Measurements from ENCODE around the gene RTEL1. TPM values are rescaled to one million over a fixed set of nuclear protein-coding genes. Genes with fewer than 3 reads are reported as not detected.

RTEL1 gene
- total RNA-seq, 3 donors from 2014 or later (not counting 1 experiment from before 2014, with no cell fraction given), result 36.3 to 52.0 (median 40.4) TPM

DNA sequence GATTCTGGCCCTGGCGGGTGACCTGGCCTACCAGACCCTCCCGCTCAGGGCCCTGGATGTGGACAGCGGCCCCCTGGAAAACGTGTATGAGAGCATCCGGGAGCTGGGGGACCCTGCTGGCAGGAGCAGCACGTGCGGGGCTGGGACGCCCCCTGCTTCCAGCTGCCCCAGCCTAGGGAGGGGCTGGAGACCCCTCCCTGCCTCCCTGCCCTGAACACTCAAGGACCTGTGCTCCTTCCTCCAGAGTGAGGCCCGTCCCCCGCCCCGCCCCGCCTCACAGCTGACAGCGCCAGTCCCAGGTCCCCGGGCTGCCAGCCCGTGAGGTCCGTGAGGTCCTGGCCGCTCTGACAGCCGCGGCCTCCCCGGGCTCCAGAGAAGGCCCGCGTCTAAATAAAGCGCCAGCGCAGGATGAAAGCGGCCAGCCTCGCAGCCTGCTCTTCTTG lies 80.6 kb downstream of the RTEL1 start:
- Histone ChIP-seq H3K4me1 (ENCODE audit: control insufficient read depth, insufficient read depth, low read length) (peaks cover 61% of the 10 kb centered on the region), H3K27me3 (ENCODE audit: control insufficient read depth, insufficient read depth, low read length) (no peaks in the 10 kb centered on the region), H3K27ac (ENCODE audit: low read length) (peak overlapping the region; percentile 36), H3K4me3 (ENCODE audit: low read length) (peak overlapping the region; percentile 62), H3K36me3 (ENCODE audit: control insufficient read depth, insufficient read depth, low read length) (peaks cover 29% of the 10 kb centered on the region), H3K9me3 (ENCODE audit: control insufficient read depth, insufficient read depth, low read length) (no peaks in the 10 kb centered on the region)
- Mint-ChIP-seq H3K27me3 (ENCODE audit: low read depth in 2 of 2) (no peaks in the 10 kb centered on the region), H3K4me1 (peaks cover 18 to 42% of the 10 kb centered on the region in 2 donors), H3K4me3 (peak overlapping the region; percentile 89), H3K36me3 (no peaks in the 10 kb centered on the region), H3K9me3 (no peaks in the 10 kb centered on the region), H3K27ac (peak overlapping the region in 1 of 2 donors; percentile 40)
- intact Hi-C loops (cut with micrococcal nuclease), result loop anchor here (10.0 kb wide), 1 partner anchor 104 kb away; no protein-coding TSS in a partner anchor
- DNase-seq (peak in 1 of 2 donors; percentile 67), ATAC-seq (no peak)
- WGBS (ENCODE audit: insufficient coverage), result 41% methylated on average over 26 of the region's 26 CpGs
- TF ChIP-seq, protein P1, sequence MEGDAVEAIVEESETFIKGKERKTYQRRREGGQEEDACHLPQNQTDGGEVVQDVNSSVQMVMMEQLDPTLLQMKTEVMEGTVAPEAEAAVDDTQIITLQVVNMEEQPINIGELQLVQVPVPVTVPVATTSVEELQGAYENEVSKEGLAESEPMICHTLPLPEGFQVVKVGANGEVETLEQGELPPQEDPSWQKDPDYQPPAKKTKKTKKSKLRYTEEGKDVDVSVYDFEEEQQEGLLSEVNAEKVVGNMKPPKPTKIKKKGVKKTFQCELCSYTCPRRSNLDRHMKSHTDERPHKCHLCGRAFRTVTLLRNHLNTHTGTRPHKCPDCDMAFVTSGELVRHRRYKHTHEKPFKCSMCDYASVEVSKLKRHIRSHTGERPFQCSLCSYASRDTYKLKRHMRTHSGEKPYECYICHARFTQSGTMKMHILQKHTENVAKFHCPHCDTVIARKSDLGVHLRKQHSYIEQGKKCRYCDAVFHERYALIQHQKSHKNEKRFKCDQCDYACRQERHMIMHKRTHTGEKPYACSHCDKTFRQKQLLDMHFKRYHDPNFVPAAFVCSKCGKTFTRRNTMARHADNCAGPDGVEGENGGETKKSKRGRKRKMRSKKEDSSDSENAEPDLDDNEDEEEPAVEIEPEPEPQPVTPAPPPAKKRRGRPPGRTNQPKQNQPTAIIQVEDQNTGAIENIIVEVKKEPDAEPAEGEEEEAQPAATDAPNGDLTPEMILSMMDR (IDR thresholded peaks at IDR 0.05), result no peak

DNA sequence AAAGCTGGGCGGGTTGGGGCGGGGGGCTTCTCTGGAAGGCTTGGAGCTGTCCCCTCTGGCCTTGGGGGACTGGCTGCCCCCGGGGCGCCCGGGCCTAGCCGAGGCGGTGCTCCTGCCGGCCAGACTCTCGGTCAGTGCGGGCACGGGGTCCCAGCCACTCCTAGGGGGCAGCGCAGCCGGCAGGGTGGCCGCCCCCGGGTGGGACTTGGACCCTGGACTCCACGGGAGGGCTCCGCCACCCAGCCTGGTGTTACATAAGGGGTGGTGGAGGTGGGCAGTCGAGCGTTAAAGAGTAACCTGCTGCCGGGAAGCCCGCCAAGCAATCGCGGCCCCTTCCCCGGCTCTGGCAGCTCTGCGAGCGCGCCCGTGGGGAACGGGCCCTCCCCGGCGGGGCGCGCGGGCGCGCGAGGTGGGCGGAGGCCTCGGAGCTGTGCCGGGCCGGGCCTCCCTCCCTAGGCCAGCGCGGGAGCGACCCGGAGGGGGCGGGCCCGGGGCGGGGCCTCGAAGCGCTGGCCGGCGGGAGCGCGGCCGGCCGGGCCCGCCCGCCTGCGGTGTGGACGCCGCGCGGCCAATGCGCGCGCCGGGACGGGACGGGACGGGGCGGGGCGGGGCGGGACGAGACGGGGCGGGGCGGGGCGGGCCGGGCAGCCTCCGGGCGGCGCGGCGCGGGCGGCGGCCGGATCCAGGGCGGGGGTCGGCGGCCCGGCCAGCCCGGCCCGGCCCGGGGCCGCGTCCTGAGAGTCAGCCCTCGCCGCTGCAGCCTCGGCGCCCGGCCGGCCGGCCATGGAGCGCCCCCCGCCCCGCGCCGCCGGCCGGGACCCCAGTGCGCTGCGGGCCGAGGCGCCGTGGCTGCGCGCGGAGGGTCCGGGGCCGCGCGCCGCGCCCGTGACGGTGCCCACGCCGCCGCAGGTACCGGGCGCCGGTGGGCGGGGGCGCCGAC lies 81.3 kb downstream of the RTEL1 start, which contains the start of gene SLC2A4RG:
TSS of gene SLC2A4RG (plus strand) at position 647 of the 940 bp plus-strand sequence. CDS start at position 784, 137 bp downstream.
- Mint-ChIP-seq H3K4me3 (peak within 1 kb of the TSS; percentile 89), H3K9me3 (no peaks in the 10 kb centered on the region), H3K4me1 (peaks cover 14 to 37% of the 10 kb centered on the region in 2 donors), H3K27me3 (ENCODE audit: low read depth in 2 of 2) (no peaks in the 10 kb centered on the region), H3K36me3 (no peaks in the 10 kb centered on the region), H3K27ac (peak within 1 kb of the TSS in 1 of 2 donors; percentile 40)
- peak; percentile 33 to 66 (median 58) for ATAC-seq
- peak; percentile 53 to 86 for DNase-seq
- H3K4me1 ChIP-seq (ENCODE audit: control insufficient read depth, insufficient read depth, low read length), result peaks cover 61% of the 10 kb centered on the region
- peak within 1 kb of the TSS; percentile 62 for H3K4me3 ChIP-seq (ENCODE audit: low read length)
- peaks cover 24% of the 10 kb centered on the region for H3K36me3 ChIP-seq (ENCODE audit: control insufficient read depth, insufficient read depth, low read length)
- WGBS (ENCODE audit: insufficient coverage), result 2% methylated on average over 136 of the region's 136 CpGs
- peak within 1 kb of the TSS; percentile 36 for H3K27ac ChIP-seq (ENCODE audit: low read length)
- H3K9me3 ChIP-seq (ENCODE audit: control insufficient read depth, insufficient read depth, low read length), result no peaks in the 10 kb centered on the region
- TF ChIP-seq, protein P1 (IDR thresholded peaks at IDR 0.05), result no peak
- intact Hi-C loops (cut with micrococcal nuclease), result loop anchor here (5.0 to 10.0 kb wide), 2 partner anchors 32 to 105 kb away; partner anchors contain the start of genes ARFRP1 and ZGPAT
- no peaks in the 10 kb centered on the region for H3K27me3 ChIP-seq (ENCODE audit: control insufficient read depth, insufficient read depth, low read length)

DNA sequence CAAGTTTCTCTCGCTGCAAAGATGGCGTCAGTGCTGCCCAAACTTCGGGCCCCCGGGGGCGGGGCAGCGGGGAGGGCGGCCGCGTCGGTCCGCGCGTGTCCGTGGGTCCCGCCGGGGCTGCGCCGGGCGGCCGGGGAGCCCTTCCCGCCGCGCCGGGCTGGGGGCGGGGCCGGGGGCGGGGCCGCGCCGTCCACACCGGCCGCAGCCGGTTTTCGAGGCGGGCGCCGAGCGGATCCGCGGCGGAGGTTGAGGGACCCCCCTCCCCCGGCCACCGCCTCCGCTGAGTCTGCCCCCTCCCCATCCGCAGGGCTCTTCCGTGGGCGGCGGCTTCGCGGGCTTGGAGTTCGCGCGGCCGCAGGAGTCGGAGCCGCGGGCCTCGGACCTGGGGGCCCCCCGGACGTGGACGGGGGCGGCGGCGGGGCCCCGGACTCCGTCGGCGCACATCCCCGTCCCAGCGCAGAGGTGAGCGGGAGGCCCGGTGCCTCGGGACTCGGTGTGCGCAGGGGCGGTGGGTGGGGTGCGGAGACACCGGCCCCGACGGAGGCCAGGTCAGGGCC lies 82.0 kb downstream of the RTEL1 start:
- peaks cover 16% of the 10 kb centered on the region for H3K36me3 ChIP-seq (ENCODE audit: control insufficient read depth, insufficient read depth, low read length)
- TF ChIP-seq, protein P1 (IDR thresholded peaks at IDR 0.05), result no peak
- Mint-ChIP-seq H3K27ac (no peak overlapping the region), H3K9me3 (no peaks in the 10 kb centered on the region), H3K36me3 (no peaks in the 10 kb centered on the region), H3K4me1 (peaks cover 12 to 35% of the 10 kb centered on the region in 2 donors), H3K4me3 (peak overlapping the region; percentile 47), H3K27me3 (ENCODE audit: low read depth in 2 of 2) (no peaks in the 10 kb centered on the region)
- no peaks in the 10 kb centered on the region for H3K27me3 ChIP-seq (ENCODE audit: control insufficient read depth, insufficient read depth, low read length)
- H3K4me3 ChIP-seq (ENCODE audit: low read length), result peak overlapping the region; percentile 45
- intact Hi-C loops (cut with micrococcal nuclease), result loop anchor here (5.0 kb wide), 1 partner anchor 33 kb away; the partner anchor contains the start of genes ARFRP1 and ZGPAT
- H3K4me1 ChIP-seq (ENCODE audit: control insufficient read depth, insufficient read depth, low read length), result peaks cover 53% of the 10 kb centered on the region
- ATAC-seq (peak; percentile 12 to 39 (median 18)), DNase-seq (peak; percentile 51 to 76)
- peak overlapping the region; percentile 11 for H3K27ac ChIP-seq (ENCODE audit: low read length)
- H3K9me3 ChIP-seq (ENCODE audit: control insufficient read depth, insufficient read depth, low read length), result no peaks in the 10 kb centered on the region
- WGBS (ENCODE audit: insufficient coverage), result under 1% methylated on average over 80 of the region's 80 CpGs

All from natural killer cell (primary cell).